ENCODE measurements around the gene RBP7. TPM values are rescaled to one million over a fixed set of nuclear protein-coding genes. Genes with fewer than 3 reads are reported as not detected.

The RBP7 gene
- total and polyA plus RNA-seq, 2 of the 4 experiments (the other 2 are of a cell fraction) = 0.17 TPM; not detected in 1

Small RNAs within 50 kb of the gene (microRNA-seq; reads per million reads assigned to microRNA genes)
- gene MIR5697 (ENCODE audit: insufficient read depth in 1 of 2, insufficient read length in 1 of 2, unreplicated experiment in 1 of 2) = 0 to 0.37 reads per million in 2 experiments

Small RNAs within 50 kb of the gene (small RNA-seq; reads per million reads assigned to genes)
- gene MIR5697 = 0 to 12.7 (median 0.57) reads per million in 5 experiments

Other genes with a start within 250 kb of the RBP7 start
- gene CLSTN1, start 173.3 kb upstream of the RBP7 start, total RNA-seq (2012; rRNA removed) = 30.1 and 31.9 TPM in 2 replicates
- 55.0 and 72.2 TPM in 2 replicates for gene CLSTN1, start 173.3 kb upstream of the RBP7 start, polyA plus RNA-seq (2012; rRNA removed)
- gene CTNNBIP1, start 87.0 kb upstream of the RBP7 start, total RNA-seq (2012; rRNA removed) = 24.7 and 41.9 TPM in 2 replicates
- gene CTNNBIP1, start 87.0 kb upstream of the RBP7 start, polyA plus RNA-seq (2012; rRNA removed) = 28.4 and 28.5 TPM in 2 replicates
- gene LZIC, start 53.8 kb upstream of the RBP7 start, total RNA-seq (2012; rRNA removed) = 19.0 and 37.2 TPM in 2 replicates
- 8.7 and 11.6 TPM in 2 replicates for gene LZIC, start 53.8 kb upstream of the RBP7 start, polyA plus RNA-seq (2012; rRNA removed)
- gene NMNAT1, start 53.8 kb upstream of the RBP7 start, total RNA-seq (2012; rRNA removed) = 11.7 and 11.9 TPM in 2 replicates
- gene NMNAT1, start 53.8 kb upstream of the RBP7 start, polyA plus RNA-seq (2012; rRNA removed) = 7.8 and 9.1 TPM in 2 replicates
- gene UBE4B, start 35.7 kb downstream of the RBP7 start, total RNA-seq (2012; rRNA removed) = 39.3 and 41.9 TPM in 2 replicates
- gene UBE4B, start 35.7 kb downstream of the RBP7 start, polyA plus RNA-seq (2012; rRNA removed) = 24.6 and 26.5 TPM in 2 replicates
- 21.1 and 32.5 TPM in 2 replicates for gene KIF1B, start 213.3 kb downstream of the RBP7 start, total RNA-seq (2012; rRNA removed)
- 12.3 and 13.0 TPM in 2 replicates for gene KIF1B, start 213.3 kb downstream of the RBP7 start, polyA plus RNA-seq (2012; rRNA removed)